Stimulated activated CD4-positive, alpha-beta T cell treated with anti-CD3 and anti-CD28 coated beads, Interleukin-1b, Interleukin-23, amount 100 ng/mL, for 4 hours (primary cell): Measurements from ENCODE around the gene DMD.

Experiments
- DNase-seq, 2 donors: peaks; one replicate each; pipeline ENCODE4 v3.0.0-alpha.2; 2020; ENCODE audit warnings: low read depth in 2 of 2

DMD gene

DNA sequence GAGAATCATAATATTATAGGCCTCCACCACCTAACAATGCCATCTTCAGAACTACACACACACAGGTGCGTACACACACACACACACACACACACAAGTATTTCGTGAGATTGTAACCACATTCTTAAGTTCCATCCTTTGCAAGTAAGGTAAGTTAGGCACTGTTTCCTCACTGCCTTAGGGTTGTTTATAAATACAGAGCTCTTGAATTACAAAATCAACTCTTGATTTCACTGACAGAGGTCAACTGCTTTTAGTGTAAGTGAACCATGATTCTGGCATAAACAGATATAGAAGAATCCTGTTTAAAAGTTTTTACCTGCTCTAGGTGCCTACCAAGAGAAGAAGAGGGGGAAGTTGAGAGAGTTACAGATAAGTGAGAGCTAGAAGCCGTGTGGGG is 166.1 kb downstream of the DMD start:
- no peak for DNase-seq

DNA sequence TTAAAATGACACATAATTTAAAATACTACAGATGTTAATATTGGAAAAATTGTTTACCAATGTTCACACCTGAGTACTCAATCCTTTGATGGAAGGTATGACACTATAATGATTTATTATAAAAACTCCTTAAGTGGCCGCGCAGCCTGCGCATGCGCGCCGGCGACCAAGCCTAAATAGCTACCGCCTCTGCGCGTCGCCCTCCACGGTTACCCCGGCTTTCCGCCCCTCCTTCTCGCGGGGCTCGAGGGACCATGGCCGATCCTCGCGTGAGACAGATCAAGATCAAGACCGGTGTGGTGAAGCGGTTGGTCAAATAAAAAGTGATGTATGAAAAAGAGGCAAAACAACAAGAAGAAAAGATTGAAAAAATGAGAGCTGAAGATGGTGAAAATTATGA is 170.2 kb downstream of the DMD start:
- DNase-seq, result no peak

DNA sequence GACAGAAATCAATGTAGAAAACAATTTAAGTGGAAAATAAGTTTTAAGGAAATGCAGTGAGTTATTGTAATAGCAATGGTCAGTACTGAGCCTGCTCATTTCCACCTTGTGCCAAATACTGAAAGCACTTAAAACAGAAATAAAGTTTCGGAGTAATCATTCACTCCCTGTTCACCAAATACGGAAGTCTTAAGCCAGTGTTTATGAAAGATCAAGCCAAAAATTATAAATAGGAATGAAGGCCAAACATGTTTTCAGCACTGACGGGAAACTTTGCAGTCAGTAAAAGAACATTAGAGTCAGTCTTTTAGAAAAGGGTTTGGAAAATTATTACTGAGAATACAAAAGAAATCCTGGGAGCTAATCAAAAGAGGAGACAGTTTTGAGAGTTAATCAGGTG is 178.6 kb downstream of the DMD start:
- DNase-seq, result no peak

- DNase-seq, result no peak
Observed at GRCh38 chrX:33014949-33015348, 196.4 kb downstream of the DMD start.

- no peak for DNase-seq
Observed at GRCh38 chrX:33014086-33014485, 197.3 kb downstream of the DMD start.

DNA sequence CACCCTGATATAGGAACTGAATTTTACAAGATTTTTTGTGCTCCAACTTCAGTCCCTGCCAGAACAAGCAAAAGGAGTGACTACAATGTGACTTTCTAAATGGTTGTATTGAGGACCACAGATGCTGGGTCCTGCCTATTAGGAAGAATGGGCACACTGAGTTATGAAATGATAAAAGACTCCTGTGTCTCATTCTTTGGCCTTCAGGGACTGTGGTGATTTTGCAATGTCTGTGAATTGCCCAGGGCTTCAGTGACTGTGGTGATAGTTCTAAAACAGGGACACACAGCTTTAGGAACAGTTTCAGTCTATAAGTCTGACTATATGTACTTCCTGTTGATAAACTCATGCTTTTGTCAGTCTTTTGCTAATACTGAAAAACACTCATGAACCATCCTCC is 210.2 kb downstream of the DMD start:
- DNase-seq, result no peak

- DNase-seq, result no peak
Observed at GRCh38 chrX:32998776-32999175, 212.6 kb downstream of the DMD start.

GRCh38 chrX:32995427-32995826 is 215.9 kb downstream of the DMD start:
- no peak for DNase-seq

DNA sequence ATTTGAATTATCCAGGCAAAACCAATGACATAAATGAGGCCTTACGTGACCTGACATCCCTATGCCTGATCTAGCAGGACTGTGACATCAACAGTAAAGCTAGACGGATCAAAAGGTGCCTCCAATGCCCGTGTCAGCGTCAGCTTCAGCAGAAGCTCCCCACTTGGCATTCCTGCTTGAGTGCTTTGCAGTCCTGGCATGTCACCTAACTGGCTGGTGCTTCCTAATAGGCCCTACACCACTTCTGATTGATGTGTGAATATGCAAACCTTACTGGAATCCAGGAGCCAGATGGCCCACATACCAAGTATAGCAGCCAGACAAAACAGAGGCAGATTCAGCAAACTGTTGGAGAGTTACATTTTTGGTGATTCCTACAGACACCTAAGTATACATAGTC is 224.2 kb downstream of the DMD start:
- DNase-seq, result no peak

DNA sequence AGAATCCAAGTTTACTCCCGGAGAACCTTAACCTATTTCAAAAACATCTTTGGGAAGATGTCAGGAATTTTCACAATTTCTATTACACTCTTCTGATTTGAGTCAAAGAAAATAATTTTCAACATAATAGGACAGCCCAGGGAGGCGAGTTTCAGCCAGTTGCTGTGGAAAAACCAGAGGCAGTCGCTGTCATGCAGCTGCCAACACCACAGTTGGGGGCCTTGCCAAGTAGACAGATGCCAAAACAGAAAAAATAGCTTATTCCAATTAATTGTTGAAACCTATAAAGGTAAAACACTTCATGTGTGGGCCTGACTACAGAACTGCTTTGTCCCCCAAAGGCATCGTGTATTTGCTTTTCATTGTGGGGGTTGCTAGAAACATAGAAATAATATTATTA is 225.8 kb downstream of the DMD start:
- no peak for DNase-seq

GRCh38 chrX:32966821-32967355 is 244.5 kb downstream of the DMD start:
- DNase-seq, result no peak

- no peak for DNase-seq
Observed at GRCh38 chrX:32954125-32954524, 257.2 kb downstream of the DMD start.

- no peak for DNase-seq
Observed at GRCh38 chrX:32948130-32948529, 263.2 kb downstream of the DMD start.

GRCh38 chrX:32937043-32937442 is 274.3 kb downstream of the DMD start:
- DNase-seq, result no peak

- DNase-seq, result no peak
Observed at GRCh38 chrX:32933548-32933947, 277.8 kb downstream of the DMD start.

DNA sequence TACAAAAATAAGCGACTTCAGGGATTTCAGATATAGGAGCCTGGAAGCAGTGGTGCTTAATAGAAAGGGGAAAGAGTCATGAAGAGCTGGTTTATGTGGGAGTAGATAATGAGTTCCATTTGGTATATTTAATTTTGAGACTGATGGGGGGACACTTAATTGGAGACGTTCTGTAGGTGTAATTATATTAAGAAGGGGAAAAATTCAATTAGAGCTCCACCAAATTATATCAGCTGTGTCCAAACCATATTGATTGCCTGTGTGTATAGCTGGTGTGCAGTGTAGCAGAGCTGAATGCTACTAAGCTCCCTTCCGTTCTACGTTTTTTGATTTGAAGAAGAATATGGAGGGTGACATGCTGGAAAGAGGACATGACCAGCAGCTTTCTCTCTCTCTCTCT is 282.3 kb downstream of the DMD start:
- no peak for DNase-seq

GRCh38 chrX:32896088-32896487 is 315.3 kb downstream of the DMD start:
- DNase-seq, result no peak

DNA sequence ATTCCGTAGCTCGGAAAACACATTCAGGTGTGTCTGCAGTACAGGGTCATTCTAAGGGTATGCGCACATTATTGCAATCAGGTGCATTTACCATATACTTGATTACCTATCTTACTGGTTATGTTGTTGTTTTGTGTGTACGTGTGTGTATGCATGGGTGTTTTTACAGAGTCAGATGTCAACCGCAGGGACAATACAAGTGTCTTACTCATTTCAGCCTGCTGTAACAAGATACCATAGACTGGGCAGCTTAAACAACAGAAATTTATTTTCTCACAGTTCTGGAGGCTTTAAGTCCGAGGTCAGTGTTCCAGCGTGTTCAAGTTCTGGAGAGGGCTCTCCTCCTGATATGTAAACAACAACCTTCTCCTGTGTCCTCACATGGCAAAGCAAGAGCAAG is 316.7 kb downstream of the DMD start:
- no peak for DNase-seq

GRCh38 chrX:32893751-32894150 is 317.6 kb downstream of the DMD start:
- DNase-seq, result no peak

GRCh38 chrX:32877592-32877991 is 333.8 kb downstream of the DMD start:
- DNase-seq, result no peak

DNA sequence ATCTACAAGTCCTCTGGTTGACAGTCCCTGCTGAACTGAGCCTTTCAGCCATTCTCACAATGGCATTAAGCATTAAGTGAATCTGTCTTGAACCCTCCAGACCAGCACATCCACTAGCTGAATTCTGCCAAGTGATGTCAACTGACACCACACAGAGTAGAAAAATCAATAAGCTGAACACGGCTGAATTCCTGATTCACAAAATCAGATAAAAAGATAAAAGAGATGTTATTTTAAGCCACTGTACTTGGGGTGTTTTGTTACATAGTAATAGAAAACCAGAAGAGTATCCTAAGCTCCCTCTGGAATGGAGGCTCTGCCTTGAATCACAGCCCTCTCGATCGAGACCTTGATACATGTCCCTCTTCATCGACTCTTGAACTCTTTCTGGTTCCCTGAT is 336.5 kb downstream of the DMD start:
- DNase-seq, result no peak

DNA sequence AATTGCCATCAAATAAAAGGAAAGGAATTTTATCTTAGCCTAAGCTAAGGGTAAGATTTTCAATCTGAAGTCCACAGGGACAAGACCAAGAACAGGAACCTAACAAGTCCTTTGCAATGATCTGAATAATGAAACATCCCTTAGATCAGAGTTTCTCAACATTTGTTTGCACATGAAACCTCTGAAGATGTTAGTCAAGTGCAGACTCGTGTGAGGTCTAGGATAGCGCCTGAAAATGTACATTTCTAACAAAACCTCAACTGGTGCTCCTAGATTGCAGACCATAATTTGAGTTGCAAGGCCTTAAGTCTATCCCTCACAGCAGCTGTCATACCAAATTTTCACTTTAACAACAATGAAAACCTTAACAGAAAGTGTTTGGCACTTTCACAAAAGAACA is 337.6 kb downstream of the DMD start:
- no peak for DNase-seq

GRCh38 chrX:32871636-32872035 is 339.7 kb downstream of the DMD start:
- DNase-seq, result no peak

DNA sequence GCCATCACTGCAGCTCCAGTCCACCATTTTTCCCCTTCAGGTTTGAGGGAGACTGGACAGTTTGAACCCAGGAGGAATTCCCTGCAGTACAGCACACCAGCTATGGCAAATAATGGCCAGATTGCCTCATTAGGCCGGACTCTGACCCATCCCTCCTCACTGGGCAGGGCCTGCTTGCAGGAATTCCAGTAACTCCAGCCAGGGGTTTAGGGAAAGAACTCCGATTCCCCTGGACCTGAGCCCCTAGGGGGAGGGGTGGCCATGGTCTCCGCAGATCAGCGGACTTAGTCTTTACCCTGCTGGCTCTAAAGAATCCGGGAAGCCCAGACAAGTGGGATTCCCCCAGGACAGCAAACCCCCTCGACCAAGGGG is 342.8 kb downstream of the DMD start:
- DNase-seq, result no peak
